ENCODE data around the gene TBC1D4.

GRCh38 chr13:75255147-75255546 lies 226.8 kb downstream of the TBC1D4 start:
- TF ChIP-seq POLR2A (IDR thresholded peaks at IDR 0.05) (no peak), CTCF (IDR thresholded peaks at IDR 0.05) (no peak)

Data from uterus (tissue), 2 donors.